Endothelial cell of hepatic sinusoid (primary cell): ENCODE data around the gene HMG20B.
"Not testable (repeated sequence)": the region's sequence is repeated elsewhere in the genome, so short reads cannot be mapped to it uniquely, and the experiment has no call there.

Experiments
- in situ Hi-C: cut with HindIII; loops from 2 replicates; pipeline ENCODE4 v1.10.0; 2017; ENCODE audit warnings: low sequenced_read_pairs

The HMG20B gene

DNA sequence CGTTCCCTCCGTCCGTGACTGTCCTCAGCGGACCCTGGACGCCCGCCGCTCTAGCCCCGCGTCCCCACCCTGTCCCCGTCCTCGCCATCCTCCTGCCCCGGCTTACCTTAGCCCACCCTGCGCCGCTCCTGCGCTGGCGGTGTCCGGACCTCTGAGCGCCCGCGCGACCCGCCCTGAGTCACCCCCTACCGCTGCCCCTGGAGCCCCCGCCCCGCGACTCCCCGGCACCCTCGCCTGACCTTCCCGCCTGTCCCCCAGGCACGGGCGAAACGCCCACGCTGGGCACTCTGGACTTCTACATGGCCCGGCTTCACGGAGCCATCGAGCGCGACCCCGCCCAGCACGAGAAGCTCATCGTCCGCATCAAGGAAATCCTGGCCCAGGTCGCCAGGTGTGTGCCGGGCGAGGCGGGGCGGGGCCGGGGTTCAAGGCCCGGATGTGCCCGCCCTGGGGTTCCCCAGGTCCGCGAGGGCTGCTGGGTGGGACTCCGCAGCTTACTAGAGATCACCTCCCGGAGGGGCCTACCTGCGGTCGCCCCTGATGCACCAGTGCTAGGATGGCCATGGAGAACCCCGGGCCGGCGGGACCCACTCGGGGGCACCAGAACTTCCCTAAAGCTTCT lies 5.1 kb downstream of the HMG20B start:
- in situ Hi-C loops = loop anchor here (5.0 kb wide), 3 partner anchors 41 to 74 kb away; partner anchors contain the start of gene TEKTIP1

DNA sequence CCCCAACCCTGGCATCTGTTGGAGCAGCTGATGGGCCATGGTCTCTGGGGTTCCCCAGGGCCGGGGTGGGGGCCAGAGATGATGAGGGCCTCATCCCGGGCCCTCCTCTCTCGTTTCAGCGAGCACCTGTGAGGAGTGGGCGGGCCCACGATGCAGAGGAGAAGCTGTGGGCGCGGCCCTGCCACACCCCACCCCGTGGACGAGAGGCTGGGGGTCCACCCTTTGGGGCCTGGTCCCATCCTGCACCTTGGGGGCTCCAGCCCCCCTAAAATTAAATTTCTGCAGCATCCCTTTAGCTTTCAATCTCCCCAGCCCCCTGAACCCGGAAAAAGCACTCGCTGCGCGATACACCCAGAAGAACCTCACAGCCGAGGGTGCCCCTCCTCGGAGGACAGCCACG lies 5.6 kb downstream of the HMG20B start:
- in situ Hi-C loops = loop anchor here (5.0 kb wide), 3 partner anchors 41 to 74 kb away; partner anchors contain the start of gene TEKTIP1

DNA sequence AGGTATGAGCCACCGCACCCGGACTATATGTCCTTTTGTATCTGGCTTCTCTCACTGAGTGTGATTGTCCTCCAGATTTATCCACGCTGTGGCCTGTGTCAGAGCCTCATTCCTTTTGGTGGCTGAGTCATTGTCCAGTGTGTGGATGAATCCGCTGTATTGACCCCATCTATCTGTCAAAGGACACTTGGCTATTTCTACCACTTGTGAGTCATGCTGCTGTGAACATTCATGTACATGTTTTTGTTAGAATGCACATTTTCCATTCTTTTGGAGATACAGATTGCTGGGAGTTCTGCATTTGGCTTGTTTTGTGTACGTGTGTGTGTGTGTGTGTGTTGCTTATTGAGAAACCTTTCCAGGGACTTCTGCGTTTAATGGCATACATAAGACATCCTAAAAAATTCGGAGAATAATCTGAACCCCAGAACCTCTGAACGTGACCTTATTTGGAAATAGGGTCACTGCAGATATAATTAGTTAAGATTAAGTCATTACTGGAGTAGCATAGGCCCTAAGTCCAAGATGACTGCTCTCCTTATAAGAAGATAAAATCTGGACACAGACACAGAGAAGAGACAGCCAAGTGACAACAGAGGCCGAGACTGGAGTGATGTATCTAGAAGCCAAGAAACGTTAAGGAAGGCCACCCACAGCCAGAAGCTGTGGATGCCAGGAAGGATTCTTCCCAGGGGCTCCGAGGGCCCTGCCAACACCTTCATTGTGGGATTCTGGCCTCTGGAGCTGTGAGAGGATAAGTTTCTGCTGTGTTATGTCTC lies 7.6 kb downstream of the HMG20B start:
- in situ Hi-C loops = no loop called here

DNA sequence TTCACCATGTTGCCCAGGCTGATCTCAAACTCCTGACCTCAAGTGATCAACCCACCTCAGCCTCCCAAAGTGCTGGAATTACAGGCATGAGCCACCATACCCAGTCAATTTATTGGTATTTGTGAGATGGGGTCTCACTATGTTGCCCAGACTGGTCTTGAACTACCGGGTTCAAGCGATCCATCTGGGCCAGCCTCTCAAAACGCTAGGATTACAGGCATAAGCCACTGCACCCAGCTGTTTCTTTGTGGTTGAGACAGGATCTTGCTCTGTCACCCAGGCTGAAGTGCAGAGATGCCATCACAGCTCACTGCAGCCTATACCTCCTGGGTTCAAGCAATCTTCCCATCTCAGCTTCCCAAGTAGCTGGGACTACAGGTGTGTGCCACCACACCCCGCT lies 9.0 kb downstream of the HMG20B start:
- in situ Hi-C loops = not testable (repeated sequence)

DNA sequence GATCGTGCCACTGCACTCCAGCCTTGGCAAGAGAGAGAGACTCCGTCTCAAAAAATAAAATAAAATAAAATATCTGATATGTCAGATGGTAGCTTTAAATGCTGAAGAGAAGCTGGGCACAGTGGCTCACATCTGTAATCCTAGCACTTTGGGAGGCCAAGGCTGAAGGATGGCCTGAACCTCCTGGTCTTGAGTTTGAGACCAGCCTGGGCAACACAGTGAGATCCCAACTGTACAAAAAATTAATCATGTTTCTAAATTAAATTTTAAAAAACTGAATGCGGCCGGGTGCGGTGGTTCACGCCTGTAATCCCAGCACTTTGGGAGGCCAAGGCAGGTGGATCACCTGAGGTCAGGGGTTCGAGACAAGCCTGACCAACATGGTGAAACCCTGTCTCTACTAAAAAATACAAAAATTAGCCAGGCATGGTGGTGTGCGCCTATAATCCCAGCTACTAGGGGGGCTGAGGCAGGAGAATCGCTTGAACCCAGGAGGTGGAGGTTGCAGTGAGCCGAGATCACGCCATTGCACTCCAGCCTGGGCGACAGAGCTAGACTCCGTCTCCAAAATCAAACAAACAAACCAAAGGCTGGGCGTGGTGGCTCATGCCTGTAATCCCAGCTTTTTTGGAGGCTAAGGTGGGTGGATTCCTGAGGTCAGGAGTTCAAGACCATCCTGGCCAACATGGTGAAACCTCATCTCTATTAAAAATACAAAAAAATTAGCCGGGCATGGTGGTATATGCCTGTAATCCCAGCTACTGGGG lies 11.5 kb downstream of the HMG20B start:
- in situ Hi-C loops = not testable (repeated sequence)

DNA sequence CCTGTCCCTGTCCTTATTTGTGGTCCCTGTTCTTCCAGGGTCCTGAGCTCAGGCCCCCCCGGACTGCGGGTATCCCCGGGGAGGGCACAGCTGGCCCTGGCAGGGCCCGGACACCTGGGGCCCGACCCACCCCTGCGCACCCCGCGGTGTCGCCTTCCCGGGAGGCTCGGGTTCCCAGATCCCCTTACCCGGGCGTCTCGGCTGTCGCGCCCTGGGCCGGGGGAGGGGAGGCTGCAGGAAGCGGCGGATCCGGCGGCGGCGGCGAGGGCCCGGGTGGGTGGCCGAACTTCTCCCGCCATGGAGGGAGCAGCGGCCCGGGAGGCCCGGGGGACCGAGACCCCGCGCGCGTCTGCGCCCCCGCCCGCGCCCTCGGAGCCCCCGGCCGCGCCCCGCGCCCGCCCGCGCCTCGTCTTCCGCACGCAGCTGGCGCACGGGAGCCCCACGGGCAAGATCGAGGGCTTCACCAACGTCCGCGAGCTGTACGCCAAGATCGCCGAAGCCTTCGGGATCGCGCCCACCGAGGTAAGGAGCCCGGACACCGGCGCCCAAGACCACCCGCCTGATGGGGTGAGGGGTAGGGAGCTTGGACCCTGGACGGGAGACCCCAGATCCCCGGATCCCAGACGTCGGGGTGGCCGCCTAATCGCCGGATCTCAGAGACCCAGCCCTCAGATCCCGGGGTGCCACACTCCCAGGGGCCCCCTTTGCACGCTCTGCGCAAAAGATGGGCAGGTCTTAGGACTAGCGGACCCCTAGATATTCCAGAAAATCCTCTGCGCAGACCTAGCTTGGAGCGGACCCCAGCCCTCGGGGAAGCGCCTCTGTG lies 12.8 kb downstream of the HMG20B start, which contains the start of gene GIPC3:
GIPC3 (plus strand) TSS at position 178 of the 826 bp plus-strand sequence; CDS start at position 298, 120 bp downstream.
- in situ Hi-C loops = no loop called here

DNA sequence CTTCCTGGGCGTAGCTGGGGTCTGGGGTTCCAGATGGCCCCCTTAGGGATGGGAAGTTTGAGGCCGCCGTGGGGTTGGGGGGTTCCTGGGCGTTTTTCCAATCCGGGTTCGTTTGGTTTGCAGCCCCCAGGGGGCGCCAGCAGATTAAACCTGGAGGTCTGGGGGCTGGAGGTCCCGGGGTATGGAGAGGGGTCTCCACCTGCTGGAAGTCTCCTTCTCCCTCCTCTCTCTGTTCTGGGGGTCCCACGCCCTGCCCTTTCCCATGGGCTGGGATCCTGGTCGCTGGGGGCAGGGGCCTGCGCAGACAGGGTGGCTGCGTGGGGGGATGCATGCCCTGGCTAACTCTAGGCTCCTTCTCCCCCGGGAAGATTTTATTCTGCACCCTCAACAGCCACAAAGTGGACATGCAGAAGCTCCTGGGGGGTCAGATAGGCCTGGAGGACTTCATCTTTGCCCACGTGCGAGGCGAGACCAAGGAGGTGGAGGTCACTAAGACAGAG lies 13.4 kb downstream of the HMG20B start:
- in situ Hi-C loops = no loop called here

DNA sequence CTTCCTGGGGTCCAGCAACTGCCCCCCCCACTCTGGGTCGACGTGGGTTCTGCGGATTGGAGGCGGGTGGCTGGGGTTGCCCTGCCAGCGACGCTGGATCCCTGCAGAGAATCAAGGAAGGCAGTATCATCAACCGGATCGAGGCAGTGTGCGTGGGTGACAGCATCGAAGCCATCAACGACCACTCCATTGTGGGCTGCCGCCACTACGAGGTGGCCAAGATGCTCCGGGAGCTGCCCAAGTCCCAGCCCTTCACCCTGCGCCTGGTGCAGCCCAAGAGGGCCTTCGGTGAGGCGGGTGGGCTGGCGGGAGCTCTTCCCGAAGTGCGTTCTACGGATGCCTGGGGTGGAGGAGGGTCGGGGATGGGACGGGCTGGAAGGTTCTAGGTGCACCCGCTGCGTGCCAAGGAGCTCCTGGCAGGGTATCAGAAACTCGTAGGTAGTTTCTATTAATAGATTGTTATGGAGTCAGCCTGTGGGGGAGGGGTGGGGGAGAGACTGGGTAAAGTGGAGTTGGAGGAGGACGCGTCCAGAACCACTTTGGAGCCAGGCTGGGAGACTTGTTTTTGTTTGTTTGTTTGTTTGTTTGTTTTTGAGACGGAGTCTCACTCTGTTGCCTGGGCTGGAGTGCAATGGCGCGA lies 14.1 kb downstream of the HMG20B start:
- in situ Hi-C loops = no loop called here

DNA sequence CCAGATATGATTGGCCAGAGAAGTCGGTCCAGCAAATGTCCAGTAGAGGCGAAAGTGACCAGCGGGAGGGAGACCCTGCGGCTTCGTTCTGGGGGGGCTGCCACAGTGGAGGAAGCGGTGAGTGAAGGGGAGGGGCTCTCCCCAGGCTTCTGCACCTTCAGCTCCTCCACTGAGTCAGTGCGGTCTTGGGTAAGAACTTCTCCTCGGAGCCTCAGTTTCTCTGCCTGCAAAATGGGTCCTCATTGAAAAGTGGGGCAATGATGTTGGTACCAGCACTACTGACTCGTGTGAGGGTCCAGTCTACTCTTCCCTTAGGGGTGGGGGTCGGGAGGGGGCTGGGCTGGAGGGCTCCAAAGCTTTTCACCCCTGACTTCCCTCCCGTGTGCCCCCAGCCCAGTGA lies 16.7 kb downstream of the HMG20B start:
- in situ Hi-C loops = no loop called here

DNA sequence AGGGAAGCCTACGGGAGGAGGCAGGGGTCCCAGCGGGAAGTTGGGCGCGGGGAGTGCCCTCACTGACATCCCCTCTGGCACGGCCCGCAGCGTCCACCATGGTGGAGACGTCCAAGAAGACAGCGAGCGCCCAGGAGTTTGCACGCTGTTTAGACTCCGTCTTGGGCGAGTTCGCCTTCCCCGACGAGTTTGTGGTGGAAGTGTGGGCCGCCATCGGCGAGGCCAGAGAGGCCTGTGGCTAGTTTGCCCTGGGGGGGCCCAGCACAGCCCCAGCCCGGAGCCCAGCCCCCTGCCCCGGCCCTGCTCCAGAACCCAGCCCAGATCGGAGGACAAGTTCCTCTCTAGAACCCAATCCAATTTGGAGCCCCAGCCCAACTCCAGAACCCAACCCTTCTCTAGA lies 17.2 kb downstream of the HMG20B start:
- in situ Hi-C loops = no loop called here

DNA sequence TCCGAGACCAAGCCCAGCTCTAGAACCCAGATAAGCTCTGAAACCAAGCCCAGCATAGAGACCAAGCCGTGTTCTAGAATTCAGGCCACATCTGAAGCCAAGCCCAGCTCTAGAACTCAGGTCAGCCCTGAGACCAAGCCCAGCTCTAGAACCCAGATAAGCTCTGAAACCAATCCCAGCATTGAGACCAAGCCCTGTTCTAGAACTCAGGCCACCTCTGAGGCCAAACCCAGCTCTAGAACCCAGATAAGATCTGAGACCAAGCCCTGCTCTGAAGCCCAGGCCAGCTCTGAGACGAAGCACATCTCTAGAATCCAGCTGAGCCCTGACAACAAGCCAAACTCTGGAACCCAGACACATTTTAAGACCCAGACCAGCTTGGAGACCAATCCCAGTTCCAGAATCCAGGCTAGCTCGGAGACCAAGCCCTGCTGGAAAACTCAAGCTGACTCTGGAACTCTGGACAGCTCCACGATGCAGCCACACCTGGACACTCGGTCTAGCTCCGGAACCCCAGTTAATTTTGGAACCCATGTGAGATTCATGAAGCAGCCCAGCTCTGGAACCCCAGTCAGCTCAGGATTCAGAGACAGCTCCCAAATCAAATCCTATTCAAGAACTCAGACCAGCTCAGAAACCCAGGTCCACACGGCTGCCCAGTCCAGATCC lies 18.4 kb downstream of the HMG20B start:
- in situ Hi-C loops = no loop called here

DNA sequence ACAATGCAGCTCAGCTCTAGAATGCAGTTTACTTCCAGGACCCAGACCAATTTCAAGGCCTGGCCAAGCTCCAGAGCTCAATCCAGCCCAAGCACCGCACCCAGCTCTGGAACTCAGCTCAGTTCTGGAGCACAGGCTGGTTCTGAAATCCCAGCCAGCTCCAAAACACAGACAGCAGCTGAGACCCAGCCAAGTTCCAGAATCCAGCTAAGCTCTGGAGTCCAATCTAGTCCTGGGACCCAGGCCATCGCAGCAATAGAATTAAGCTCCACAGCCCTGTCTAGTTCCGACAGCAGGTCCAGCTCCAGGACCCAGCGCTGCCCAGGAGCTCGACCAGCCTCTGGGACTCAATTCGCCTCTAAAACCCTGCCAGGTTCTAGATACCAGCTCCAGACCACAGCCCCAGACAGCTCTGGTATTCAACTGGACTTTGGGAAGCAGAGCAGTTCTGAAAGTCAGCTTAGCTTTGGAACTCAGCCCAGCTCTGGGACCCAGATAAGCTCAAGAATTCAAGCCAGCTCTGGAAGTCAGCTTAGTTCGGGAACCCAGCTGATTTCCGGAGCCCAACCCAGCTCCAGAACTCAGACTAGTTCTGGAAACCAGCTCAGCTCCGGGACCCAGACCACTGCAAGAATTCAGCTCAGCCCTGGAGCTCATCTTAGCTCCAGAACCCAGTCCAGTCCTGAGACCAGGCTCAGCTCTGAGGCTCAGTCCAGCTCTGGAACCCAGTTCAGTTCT lies 19.3 kb downstream of the HMG20B start:
- in situ Hi-C loops = no loop called here

DNA sequence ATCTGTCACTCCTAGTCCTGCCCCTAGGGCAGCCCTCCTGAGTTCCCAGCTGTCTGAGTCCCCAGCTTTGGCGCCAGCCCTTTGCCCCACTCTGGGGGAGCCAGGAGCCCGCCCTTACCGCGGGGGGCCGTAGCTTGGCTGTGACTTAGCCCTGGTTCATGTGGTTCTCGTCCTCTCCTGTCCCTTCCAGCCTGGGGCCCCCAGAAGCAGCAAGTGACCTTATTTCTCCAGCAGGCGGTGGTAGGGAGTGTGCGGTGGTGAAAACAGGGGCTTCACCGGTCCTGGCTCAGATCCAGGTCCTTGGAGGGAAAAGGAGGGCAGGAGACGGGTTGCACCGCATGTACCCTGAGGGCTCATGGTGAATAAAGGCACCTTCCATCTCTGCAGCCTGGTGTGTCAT lies 20.4 kb downstream of the HMG20B start:
- in situ Hi-C loops = no loop called here

DNA sequence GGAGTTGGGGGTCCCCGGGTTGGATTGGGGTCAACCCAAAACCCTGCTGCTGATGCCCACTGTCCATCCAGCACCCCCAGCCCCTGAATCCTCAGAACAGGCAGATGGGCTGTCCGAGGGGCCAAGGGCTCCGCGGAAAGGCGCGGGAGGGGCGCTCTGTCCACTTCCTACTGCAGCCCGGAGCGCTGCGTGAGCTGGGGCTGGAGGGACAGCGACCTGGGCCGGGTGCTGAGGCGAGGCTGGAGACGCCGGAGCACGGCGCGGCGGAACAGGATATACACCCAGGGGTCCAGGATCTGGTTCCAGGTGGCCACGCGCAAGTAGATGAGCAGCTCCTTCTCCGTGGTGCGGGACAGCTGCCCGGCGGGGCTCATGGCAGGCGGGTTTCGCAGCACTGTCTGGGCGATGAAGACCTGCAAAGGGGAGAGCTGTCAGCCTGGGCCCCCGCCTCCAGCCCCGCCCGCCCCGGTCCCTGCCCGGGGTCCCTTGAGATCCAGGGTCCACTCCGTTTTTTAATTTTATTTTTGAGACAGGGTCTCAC lies 22.8 kb downstream of the HMG20B start:
- in situ Hi-C loops = no loop called here

DNA sequence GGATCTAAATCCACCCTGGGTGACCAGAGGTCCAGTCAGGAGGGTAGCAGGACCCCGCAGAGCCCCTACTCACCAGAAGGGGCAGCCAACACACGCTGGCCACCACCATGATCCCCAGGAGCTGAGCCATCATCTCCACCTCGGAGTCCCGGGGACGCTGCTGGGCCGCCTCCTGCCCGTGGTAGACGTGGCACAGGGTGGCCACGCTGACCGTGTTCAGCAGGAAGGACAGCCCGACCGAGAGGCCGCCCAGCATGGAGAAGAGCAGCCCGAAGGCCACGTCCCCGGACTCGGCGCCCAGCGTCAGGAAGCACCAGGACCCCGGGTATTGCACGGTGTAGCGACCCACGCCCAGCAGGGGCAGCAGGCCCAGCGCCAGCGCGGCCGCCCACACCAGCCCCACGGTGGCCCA lies 27.0 kb downstream of the HMG20B start:
- in situ Hi-C loops = no loop called here

DNA sequence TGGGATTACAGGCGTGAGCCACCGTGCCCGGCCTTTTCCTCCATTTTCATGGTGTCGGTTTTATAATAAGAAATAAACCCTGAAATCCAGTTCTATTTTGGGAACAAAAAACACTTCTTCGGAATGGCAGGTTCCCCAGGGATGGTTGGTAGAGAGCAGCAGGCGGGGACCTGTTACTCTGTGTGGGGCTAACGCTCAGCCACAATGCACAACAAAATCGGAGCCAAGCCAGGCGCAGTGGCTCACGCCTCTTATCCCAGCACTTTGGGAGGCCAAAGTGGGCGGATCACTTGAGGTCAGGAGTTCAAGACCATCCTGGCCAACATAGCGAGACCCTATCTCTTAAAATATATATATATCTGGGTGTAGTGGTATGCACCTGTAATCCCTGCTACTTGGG lies 28.3 kb downstream of the HMG20B start:
- in situ Hi-C loops = no loop called here

DNA sequence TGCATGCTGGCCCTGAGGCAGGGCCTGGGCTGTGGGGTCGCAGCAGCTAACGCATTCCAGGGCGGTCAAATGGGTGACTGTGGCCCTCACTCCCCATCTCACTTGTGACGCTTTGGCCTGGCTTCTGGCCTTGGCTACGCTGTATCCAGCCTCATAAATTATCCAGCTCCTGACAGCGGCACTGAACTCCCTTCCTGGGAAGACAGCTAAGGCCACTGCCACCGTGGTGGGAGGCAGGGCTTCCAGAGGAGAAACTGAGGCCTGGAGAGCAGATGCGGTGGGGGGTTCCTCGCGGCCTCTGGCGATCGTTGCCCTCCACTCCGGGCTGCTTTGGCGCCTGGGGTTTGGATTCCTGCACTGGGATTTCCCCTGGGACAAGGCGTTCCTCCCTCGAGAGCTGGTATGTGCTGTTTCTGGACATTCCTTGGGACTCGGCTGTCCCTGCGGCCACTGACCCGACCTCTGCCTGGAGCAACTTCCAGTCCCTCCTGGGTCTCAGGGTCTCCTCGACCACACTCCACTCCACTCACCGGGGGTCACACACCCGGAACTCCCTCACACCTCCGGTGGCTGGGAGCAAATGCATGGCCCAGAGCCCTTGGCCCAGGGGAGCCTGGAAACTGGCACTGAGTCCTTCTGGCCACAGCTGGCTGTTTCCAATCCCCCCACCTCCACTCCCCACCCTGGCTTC lies 30.5 kb downstream of the HMG20B start:
- in situ Hi-C loops = no loop called here
